Fibroblast of skin of back (primary cell): ENCODE results near the gene MROH8.
"Not testable (repeated sequence)": the region's sequence is repeated elsewhere in the genome, so short reads cannot be mapped to it uniquely, and the experiment has no call there.

ENCODE experiments used
- DNase-seq: peaks from one replicate; pipeline ENCODE4 v3.0.0-alpha.2; 2013

The MROH8 gene

GRCh38 chr20:37090407-37090806 lies 88.9 kb downstream of the MROH8 start:
- no peak for DNase-seq

- no peak for DNase-seq
Observed at GRCh38 chr20:37081717-37082289, 97.5 kb downstream of the MROH8 start.

- no peak for DNase-seq
Observed at GRCh38 chr20:37077009-37077408, 102.3 kb downstream of the MROH8 start.

- no peak for DNase-seq
Observed at GRCh38 chr20:37075932-37076685, 103.2 kb downstream of the MROH8 start.

GRCh38 chr20:37072293-37073196 lies 106.8 kb downstream of the MROH8 start:
- DNase-seq = no peak

GRCh38 chr20:37071481-37071911 lies 107.9 kb downstream of the MROH8 start:
- peak; percentile 31 for DNase-seq

- not testable (repeated sequence) for DNase-seq
Observed at GRCh38 chr20:37069563-37069962, 109.8 kb downstream of the MROH8 start.

GRCh38 chr20:37066168-37066567 lies 113.2 kb downstream of the MROH8 start:
- DNase-seq = no peak

GRCh38 chr20:37055276-37055675 lies 124.1 kb downstream of the MROH8 start:
- DNase-seq = no peak

GRCh38 chr20:37053230-37053950 lies 126.0 kb downstream of the MROH8 start:
- peak; percentile 16 for DNase-seq
